ENCODE data around the gene GJB1.
"Not testable (repeated sequence)": the region's sequence is repeated elsewhere in the genome, so short reads cannot be mapped to it uniquely, and the experiment has no call there.

GJB1 gene

DNA sequence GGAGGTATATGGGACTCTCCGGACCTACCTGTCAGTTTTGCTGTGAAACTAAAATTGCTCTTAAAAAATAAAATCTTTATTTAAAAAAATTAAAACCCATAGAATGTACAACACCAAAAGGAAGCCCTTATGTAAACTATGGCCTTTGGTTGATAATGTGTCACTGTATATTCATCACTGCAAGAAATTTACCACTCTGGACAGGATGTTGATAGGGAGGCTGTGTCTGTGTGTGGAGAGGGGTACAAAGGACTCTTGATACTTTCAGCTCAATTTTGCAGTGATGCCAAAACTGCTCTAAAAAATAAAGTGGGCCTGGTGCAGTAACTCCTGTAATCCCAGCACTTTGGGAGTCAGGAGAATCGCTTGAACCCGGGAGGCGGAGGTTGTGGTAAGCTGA lies 33.8 kb downstream of the GJB1 start:
- DNase-seq = no peak

DNA sequence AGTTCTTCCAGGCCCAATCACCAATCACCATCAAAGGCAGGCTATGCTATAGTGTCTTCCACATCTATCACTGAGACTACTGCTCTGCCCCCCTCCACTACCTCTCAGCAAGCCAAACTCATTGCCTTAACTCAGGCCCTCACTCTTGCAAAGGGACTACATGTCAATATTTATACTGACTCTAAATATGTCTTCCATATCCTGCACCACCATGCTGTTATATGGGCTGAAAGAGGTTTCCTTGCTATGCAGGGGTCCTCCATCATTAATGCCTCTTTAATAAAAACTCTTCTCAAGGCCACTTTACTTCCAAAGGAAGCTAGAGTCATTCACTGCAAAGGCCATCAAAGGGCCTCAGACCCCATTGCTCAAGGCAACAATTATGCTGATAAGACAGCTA lies 45.6 kb downstream of the GJB1 start:
- DNase-seq = not testable (repeated sequence)

DNA sequence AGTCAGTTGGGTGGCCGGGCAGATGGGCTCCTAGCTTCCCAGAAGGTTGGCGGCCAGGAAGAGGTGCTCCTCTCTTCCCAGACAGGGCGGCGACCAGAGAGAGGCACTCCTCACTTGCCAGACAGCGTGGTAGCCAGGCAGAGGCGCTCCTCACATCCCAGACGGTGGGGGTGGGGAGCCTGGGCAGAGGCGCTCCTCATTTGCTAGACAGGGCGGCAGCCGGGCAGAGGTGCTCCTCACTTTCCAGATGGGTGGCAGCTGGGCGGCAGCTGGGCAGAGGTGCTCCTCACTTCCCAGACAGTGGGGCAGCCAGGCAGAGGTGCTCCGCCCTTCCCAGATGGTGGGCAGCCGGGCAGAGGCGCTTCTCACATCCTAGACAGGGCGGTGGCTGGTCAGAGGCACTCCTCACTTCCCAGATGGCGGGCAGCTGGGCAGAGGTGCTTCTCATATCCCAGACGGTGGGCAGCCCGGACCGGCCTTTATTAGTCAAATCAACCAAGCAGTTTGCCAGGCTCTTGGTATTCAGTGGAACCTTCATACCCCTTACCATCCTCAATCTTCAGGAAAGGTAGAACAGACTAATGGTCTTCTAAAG lies 46.9 kb downstream of the GJB1 start:
- no peak for DNase-seq

DNA sequence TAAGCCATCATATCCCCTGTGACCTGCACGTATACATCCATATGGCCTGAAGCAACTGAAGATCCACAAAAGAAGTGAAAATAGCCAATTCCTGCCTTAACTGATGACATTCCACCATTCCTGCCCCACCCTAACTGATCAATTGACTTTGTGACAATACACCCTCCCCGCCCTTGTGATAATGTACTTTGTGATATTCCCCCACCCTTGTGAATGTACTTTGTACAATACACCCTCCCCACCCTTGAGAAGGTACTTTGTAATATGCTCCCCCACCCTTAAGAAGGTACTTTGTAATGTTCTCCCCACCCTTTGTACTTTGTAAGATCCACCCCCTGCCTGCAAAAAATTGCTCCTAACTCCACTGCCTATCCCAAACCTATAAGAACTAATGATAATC lies 49.3 kb downstream of the GJB1 start:
- not testable (repeated sequence) for DNase-seq
